ENCODE measurements around the gene MEIS1. TPM values are rescaled to one million over a fixed set of nuclear protein-coding genes. Genes with fewer than 3 reads are reported as not detected.
A peak's percentile ranks its signal among the peaks of the same experiment; 100 is the strongest.

Gene MEIS1
- total and polyA plus RNA-seq, 4 donors = 9.0 to 158 (median 41.0) TPM

DNA sequence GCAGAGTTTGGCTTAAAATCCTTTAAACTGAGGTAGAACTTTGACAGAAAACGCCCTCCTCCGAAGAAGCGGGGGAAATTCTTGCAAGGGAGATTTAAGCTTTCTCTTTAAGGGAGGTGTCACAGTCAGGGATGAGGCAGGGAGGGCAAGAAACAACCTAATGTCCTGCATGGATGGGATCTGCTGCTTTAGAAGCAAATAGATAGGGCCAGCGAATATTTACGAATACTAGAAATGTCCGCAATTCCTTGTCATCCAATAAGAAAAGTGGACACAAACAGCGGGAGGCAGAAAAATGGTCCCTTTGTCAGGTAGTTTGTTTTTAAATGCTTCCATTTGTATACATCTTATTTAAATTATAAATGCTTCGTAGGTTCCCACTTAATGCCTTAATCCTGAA lies 12.0 kb downstream of the MEIS1 start:
- WGBS, 2 donors = 56 to 57% methylated on average over 8 of the region's 8 CpGs
- peak overlapping the region in 1 of 2 donors; percentile 97 for H3K27ac ChIP-seq (ENCODE audit: low read depth in 1 of 2, low read length in 1 of 2)
- ATAC-seq (ENCODE audit: insufficient read depth, low FRiP score) (no peak), DNase-seq (peak; percentile 41 to 78 (median 66))
- H3K9me3 ChIP-seq (ENCODE audit: control insufficient read depth in 4 of 4, insufficient read depth in 3 of 4, low read length in 3 of 4) = no peaks in the 10 kb centered on the region
- H3K36me3 ChIP-seq (ENCODE audit: control insufficient read depth in 4 of 4, insufficient read depth in 4 of 4, low read length in 4 of 4) = peaks cover 0 to 51% (median 12%) of the 10 kb centered on the region in 4 donors
- TF ChIP-seq, protein P1, sequence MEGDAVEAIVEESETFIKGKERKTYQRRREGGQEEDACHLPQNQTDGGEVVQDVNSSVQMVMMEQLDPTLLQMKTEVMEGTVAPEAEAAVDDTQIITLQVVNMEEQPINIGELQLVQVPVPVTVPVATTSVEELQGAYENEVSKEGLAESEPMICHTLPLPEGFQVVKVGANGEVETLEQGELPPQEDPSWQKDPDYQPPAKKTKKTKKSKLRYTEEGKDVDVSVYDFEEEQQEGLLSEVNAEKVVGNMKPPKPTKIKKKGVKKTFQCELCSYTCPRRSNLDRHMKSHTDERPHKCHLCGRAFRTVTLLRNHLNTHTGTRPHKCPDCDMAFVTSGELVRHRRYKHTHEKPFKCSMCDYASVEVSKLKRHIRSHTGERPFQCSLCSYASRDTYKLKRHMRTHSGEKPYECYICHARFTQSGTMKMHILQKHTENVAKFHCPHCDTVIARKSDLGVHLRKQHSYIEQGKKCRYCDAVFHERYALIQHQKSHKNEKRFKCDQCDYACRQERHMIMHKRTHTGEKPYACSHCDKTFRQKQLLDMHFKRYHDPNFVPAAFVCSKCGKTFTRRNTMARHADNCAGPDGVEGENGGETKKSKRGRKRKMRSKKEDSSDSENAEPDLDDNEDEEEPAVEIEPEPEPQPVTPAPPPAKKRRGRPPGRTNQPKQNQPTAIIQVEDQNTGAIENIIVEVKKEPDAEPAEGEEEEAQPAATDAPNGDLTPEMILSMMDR (IDR thresholded peaks at IDR 0.05; ENCODE audit: control extremely low read depth, extremely low read depth) = no peak
- peaks cover 0 to 4% (median 0%) of the 10 kb centered on the region in 3 donors for H3K27me3 ChIP-seq (ENCODE audit: control insufficient read depth in 3 of 3, insufficient read depth in 3 of 3, low read length in 2 of 3)
- no peak overlapping the region for H3K4me3 ChIP-seq
- H3K4me1 ChIP-seq (ENCODE audit: control insufficient read depth in 5 of 5, insufficient read depth in 5 of 5, low read length in 5 of 5) = peaks cover 3 to 77% (median 4%) of the 10 kb centered on the region in 5 donors
- H3K9ac ChIP-seq (ENCODE audit: insufficient read depth in 1 of 2, low read length in 2 of 2) = peak overlapping the region; percentile 89 to 100

DNA sequence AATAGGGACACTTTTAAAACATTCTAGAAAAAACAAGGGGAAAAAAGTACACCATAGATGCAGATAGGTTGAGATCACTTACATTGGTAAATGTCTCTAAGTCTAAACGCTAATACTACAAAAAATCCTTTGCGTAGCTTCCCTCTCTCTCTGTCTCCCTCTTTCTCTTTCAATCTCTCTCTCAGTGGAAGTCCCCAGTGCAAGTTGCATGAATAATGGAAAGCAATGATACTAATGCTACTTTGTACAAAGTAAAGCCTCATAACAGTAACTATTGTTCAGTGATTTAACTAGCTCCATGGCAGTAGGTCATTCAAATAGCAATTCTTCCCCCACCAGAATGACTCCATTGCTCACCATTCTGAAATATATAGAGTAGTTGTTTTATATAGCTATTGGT lies 12.8 kb downstream of the MEIS1 start:
- Histone ChIP-seq H3K27me3 (ENCODE audit: control insufficient read depth in 3 of 3, insufficient read depth in 3 of 3, low read length in 2 of 3) (no peaks in the 10 kb centered on the region), H3K9me3 (ENCODE audit: control insufficient read depth in 4 of 4, insufficient read depth in 3 of 4, low read length in 3 of 4) (no peaks in the 10 kb centered on the region), H3K4me3 (no peak overlapping the region), H3K27ac (ENCODE audit: low read depth in 1 of 2, low read length in 1 of 2) (no peak overlapping the region), H3K9ac (ENCODE audit: insufficient read depth in 1 of 2, low read length in 2 of 2) (peak overlapping the region in 1 of 2 donors; percentile 100), H3K4me1 (ENCODE audit: control insufficient read depth in 5 of 5, insufficient read depth in 5 of 5, low read length in 5 of 5) (peaks cover 4 to 81% (median 6%) of the 10 kb centered on the region in 5 donors), H3K36me3 (ENCODE audit: control insufficient read depth in 4 of 4, insufficient read depth in 4 of 4, low read length in 4 of 4) (peaks cover 0 to 45% (median 11%) of the 10 kb centered on the region in 4 donors)
- no peak for ATAC-seq (ENCODE audit: insufficient read depth, low FRiP score)
- 55 to 67% methylated on average over 2 of the region's 2 CpGs for WGBS, 2 donors
- peak in 2 of 3 donors; percentile 57 to 79 for DNase-seq
- TF ChIP-seq, protein P1 (IDR thresholded peaks at IDR 0.05; ENCODE audit: control extremely low read depth, extremely low read depth) = no peak

DNA sequence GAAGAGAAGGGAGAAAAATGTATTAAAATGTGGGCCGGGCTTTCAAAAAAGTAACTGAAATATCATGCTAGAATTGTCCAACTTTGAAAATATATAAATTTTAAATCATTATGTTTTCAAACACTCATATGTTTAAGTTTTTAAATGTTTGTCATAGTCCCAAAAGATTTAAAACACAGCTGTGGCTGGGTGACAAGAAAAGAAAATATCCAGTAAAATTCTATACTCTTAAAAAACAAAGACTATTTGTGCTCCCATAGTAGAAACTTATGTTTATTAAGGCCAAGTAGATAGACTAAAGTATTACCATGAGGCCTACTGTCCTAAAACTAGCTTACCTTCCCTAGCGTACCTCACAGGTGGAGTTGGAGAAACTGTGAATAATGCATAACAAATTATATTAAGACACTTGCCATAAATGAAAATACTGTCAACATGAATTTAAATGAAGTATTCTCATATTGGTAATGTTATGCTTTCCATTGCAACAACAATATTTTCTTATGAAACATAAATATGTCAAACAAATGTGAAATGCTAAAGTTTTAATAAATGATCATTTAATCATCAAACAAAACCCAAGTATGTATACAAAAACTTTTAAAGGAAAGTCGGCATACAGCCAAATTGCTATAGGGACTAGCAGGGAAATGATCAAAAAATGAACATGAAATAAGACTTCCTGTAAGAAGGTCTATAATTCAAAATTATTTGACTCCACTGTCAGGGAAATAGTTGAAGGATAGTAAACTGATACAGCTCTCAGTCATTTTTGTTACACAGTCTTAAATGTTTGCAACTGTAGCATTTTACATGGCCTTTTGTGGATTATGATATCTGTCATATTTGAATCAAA lies 13.4 kb downstream of the MEIS1 start:
- TF ChIP-seq, protein P1 (IDR thresholded peaks at IDR 0.05; ENCODE audit: control extremely low read depth, extremely low read depth) = no peak
- no peaks in the 10 kb centered on the region for H3K27me3 ChIP-seq (ENCODE audit: control insufficient read depth in 3 of 3, insufficient read depth in 3 of 3, low read length in 2 of 3)
- H3K4me1 ChIP-seq (ENCODE audit: control insufficient read depth in 5 of 5, insufficient read depth in 5 of 5, low read length in 5 of 5) = peaks cover 4 to 83% (median 9%) of the 10 kb centered on the region in 5 donors
- peak in 2 of 3 donors; percentile 85 for DNase-seq
- H3K9ac ChIP-seq (ENCODE audit: insufficient read depth in 1 of 2, low read length in 2 of 2) = peak overlapping the region in 1 of 2 donors; percentile 100
- no peaks in the 10 kb centered on the region for H3K9me3 ChIP-seq (ENCODE audit: control insufficient read depth in 4 of 4, insufficient read depth in 3 of 4, low read length in 3 of 4)
- ATAC-seq (ENCODE audit: insufficient read depth, low FRiP score) = no peak
- 63 to 64% methylated on average over 3 of the region's 3 CpGs for WGBS, 2 donors
- H3K36me3 ChIP-seq (ENCODE audit: control insufficient read depth in 4 of 4, insufficient read depth in 4 of 4, low read length in 4 of 4) = peaks cover 0 to 39% (median 8%) of the 10 kb centered on the region in 4 donors
- H3K4me3 ChIP-seq = no peak overlapping the region
- no peak overlapping the region for H3K27ac ChIP-seq (ENCODE audit: low read depth in 1 of 2, low read length in 1 of 2)
